ENCODE data around the gene ASTN2. TPM values are rescaled to one million over a fixed set of nuclear protein-coding genes. Genes with fewer than 3 reads are reported as not detected.
"Not testable (repeated sequence)": the region's sequence is repeated elsewhere in the genome, so short reads cannot be mapped to it uniquely, and the experiment has no call there.

Gene ASTN2
- total RNA-seq, 1 donor from 2014 or later: 13.6 TPM

DNA sequence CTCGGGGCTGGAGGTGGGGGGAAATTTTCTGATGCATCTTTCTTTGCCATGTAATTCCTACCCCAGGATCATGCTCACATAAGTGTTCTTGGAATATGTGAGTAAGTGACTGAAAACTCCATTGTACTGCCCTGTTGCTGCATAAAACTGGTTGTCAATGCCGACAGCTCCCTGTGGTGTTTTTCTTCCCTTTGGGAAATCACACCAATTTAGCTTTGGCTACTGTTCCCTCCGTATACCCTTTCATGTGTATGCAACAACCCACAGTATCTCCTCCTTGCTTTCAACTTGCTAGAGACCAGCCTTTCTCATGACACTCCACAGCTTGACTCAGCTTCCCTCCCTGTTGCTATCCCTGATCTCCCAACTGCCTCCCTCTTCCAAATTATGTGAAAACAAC, 487.1 kb downstream of the ASTN2 start:
- Histone ChIP-seq H3K4me1 (ENCODE audit: insufficient read depth, low read length) (no peaks in the 10 kb centered on the region), H3K27ac (ENCODE audit: low read depth, low read length) (no peak overlapping the region), H2AFZ (ENCODE audit: low read depth, low read length) (no peak overlapping the region), H3K4me3 (ENCODE audit: insufficient read depth, low read depth, low read length) (no peak overlapping the region), H3K9ac (ENCODE audit: low read length) (no peak overlapping the region), H3K79me2 (ENCODE audit: insufficient read depth, low read length) (no peaks in the 10 kb centered on the region), H3K9me3 (ENCODE audit: insufficient read depth, low read depth, low read length) (no peaks in the 10 kb centered on the region), H4K20me1 (ENCODE audit: insufficient read depth, low read length) (no peaks in the 10 kb centered on the region), H3K4me2 (ENCODE audit: low read length) (no peak overlapping the region), H3K27me3 (ENCODE audit: insufficient read depth, low read length) (no peaks in the 10 kb centered on the region), H3K36me3 (ENCODE audit: insufficient read depth, low read length) (no peaks in the 10 kb centered on the region)
- H3K36me3 Mint-ChIP-seq (ENCODE audit: low read depth, unreplicated experiment): no peaks in the 10 kb centered on the region
- DNase-seq (ENCODE audit: low read depth) (no peak), FAIRE-seq (no peak)
- TF ChIP-seq EZH2 (IDR thresholded peaks at IDR 0.05; ENCODE audit: insufficient read depth, low read length): no peak
- TF ChIP-seq, protein P1, sequence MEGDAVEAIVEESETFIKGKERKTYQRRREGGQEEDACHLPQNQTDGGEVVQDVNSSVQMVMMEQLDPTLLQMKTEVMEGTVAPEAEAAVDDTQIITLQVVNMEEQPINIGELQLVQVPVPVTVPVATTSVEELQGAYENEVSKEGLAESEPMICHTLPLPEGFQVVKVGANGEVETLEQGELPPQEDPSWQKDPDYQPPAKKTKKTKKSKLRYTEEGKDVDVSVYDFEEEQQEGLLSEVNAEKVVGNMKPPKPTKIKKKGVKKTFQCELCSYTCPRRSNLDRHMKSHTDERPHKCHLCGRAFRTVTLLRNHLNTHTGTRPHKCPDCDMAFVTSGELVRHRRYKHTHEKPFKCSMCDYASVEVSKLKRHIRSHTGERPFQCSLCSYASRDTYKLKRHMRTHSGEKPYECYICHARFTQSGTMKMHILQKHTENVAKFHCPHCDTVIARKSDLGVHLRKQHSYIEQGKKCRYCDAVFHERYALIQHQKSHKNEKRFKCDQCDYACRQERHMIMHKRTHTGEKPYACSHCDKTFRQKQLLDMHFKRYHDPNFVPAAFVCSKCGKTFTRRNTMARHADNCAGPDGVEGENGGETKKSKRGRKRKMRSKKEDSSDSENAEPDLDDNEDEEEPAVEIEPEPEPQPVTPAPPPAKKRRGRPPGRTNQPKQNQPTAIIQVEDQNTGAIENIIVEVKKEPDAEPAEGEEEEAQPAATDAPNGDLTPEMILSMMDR (IDR thresholded peaks at IDR 0.05; ENCODE audit: insufficient read depth, low read depth, low read length): no peak
- H3K4me3 Mint-ChIP-seq (ENCODE audit: unreplicated experiment): no peak overlapping the region
- H3K4me1 Mint-ChIP-seq (ENCODE audit: low read depth, unreplicated experiment): peaks cover 9% of the 10 kb centered on the region
- no peaks in the 10 kb centered on the region for H3K27me3 Mint-ChIP-seq (ENCODE audit: low read depth, unreplicated experiment)
- H3K27ac Mint-ChIP-seq (ENCODE audit: unreplicated experiment): no peak overlapping the region
- H3K9me3 Mint-ChIP-seq (ENCODE audit: unreplicated experiment): no peaks in the 10 kb centered on the region

DNA sequence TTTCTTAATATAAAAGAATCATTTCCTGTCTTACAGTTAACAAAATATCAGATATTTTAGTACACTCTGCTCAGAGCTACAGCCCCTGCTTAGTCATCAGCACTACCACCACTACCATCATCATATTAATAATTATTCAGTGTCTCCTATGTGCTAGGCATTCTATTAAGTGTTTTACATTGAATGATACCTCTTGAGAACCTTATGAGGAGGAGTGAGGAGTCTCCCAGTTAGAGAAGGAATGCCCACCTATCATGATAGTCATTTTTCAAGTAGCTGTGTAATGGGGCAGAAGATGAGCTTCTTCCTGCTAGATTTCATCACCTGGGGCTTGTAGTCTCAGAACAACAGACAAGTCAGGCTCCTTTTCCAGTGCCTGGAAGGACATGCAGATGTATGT, 489.7 kb downstream of the ASTN2 start:
- no peak overlapping the region for H3K27ac Mint-ChIP-seq (ENCODE audit: unreplicated experiment)

DNA sequence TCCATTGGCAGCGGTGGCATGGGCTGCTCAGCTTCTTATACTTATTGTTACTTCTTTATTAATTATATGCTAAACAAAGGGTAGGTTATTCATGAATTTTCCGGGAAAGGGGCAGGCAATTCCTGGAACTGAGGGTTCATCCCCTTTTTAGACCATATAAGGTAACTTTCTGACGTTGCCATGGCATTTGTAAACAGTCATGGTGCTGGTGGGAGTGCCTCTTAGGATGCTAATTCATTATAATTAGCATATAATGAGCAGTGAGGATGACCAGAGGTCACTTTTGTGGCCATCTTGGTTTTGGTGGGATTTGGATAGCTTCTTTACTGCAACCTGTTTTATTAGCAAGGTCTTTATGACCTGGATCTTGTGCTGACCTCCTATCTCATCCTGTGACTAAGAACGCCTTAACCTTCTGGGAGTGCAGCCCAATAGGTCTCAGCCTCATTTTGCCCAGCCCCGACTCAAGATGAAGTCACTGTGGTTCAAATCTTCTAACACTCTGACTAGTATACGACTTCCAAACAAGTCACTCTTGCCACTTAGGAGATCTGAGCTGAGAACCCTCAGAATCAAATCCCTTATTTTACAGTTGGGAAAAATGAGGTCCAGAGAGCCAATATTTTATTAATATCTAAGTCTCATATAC, 490.3 kb downstream of the ASTN2 start:
- TF ChIP-seq EZH2 (IDR thresholded peaks at IDR 0.05; ENCODE audit: insufficient read depth, low read length): no peak
- TF ChIP-seq, protein P1 (IDR thresholded peaks at IDR 0.05; ENCODE audit: insufficient read depth, low read depth, low read length): no peak
- Histone ChIP-seq H3K27ac (ENCODE audit: low read depth, low read length) (no peak overlapping the region), H3K79me2 (ENCODE audit: insufficient read depth, low read length) (no peaks in the 10 kb centered on the region), H3K4me1 (ENCODE audit: insufficient read depth, low read length) (no peaks in the 10 kb centered on the region), H3K36me3 (ENCODE audit: insufficient read depth, low read length) (no peaks in the 10 kb centered on the region), H3K4me3 (ENCODE audit: insufficient read depth, low read depth, low read length) (no peak overlapping the region), H3K9ac (ENCODE audit: low read length) (no peak overlapping the region), H2AFZ (ENCODE audit: low read depth, low read length) (no peak overlapping the region), H3K4me2 (ENCODE audit: low read length) (no peak overlapping the region), H3K9me3 (ENCODE audit: insufficient read depth, low read depth, low read length) (no peaks in the 10 kb centered on the region), H3K27me3 (ENCODE audit: insufficient read depth, low read length) (no peaks in the 10 kb centered on the region), H4K20me1 (ENCODE audit: insufficient read depth, low read length) (no peaks in the 10 kb centered on the region)
- Mint-ChIP-seq H3K36me3 (ENCODE audit: low read depth, unreplicated experiment) (no peaks in the 10 kb centered on the region), H3K27ac (ENCODE audit: unreplicated experiment) (no peak overlapping the region), H3K27me3 (ENCODE audit: low read depth, unreplicated experiment) (no peaks in the 10 kb centered on the region), H3K4me3 (ENCODE audit: unreplicated experiment) (no peak overlapping the region), H3K9me3 (ENCODE audit: unreplicated experiment) (no peaks in the 10 kb centered on the region), H3K4me1 (ENCODE audit: low read depth, unreplicated experiment) (peaks cover 9% of the 10 kb centered on the region)
- FAIRE-seq (no peak), DNase-seq (ENCODE audit: low read depth) (no peak)

More for the DNA sequence above, 489.7 kb downstream of the ASTN2 start:
- no peaks in the 10 kb centered on the region for H3K36me3 Mint-ChIP-seq (ENCODE audit: low read depth, unreplicated experiment)
- Histone ChIP-seq H3K9ac (ENCODE audit: low read length) (no peak overlapping the region), H3K4me3 (ENCODE audit: insufficient read depth, low read depth, low read length) (no peak overlapping the region), H4K20me1 (ENCODE audit: insufficient read depth, low read length) (no peaks in the 10 kb centered on the region), H3K4me2 (ENCODE audit: low read length) (no peak overlapping the region), H2AFZ (ENCODE audit: low read depth, low read length) (no peak overlapping the region), H3K27ac (ENCODE audit: low read depth, low read length) (no peak overlapping the region), H3K36me3 (ENCODE audit: insufficient read depth, low read length) (no peaks in the 10 kb centered on the region), H3K79me2 (ENCODE audit: insufficient read depth, low read length) (no peaks in the 10 kb centered on the region), H3K27me3 (ENCODE audit: insufficient read depth, low read length) (no peaks in the 10 kb centered on the region), H3K4me1 (ENCODE audit: insufficient read depth, low read length) (no peaks in the 10 kb centered on the region), H3K9me3 (ENCODE audit: insufficient read depth, low read depth, low read length) (no peaks in the 10 kb centered on the region)
- H3K9me3 Mint-ChIP-seq (ENCODE audit: unreplicated experiment): no peaks in the 10 kb centered on the region
- FAIRE-seq (no peak), DNase-seq (ENCODE audit: low read depth) (no peak)
- H3K27me3 Mint-ChIP-seq (ENCODE audit: low read depth, unreplicated experiment): no peaks in the 10 kb centered on the region
- H3K4me1 Mint-ChIP-seq (ENCODE audit: low read depth, unreplicated experiment): peaks cover 9% of the 10 kb centered on the region
- no peak overlapping the region for H3K4me3 Mint-ChIP-seq (ENCODE audit: unreplicated experiment)
- TF ChIP-seq EZH2 (IDR thresholded peaks at IDR 0.05; ENCODE audit: insufficient read depth, low read length): no peak
- TF ChIP-seq, protein P1 (IDR thresholded peaks at IDR 0.05; ENCODE audit: insufficient read depth, low read depth, low read length): no peak

DNA sequence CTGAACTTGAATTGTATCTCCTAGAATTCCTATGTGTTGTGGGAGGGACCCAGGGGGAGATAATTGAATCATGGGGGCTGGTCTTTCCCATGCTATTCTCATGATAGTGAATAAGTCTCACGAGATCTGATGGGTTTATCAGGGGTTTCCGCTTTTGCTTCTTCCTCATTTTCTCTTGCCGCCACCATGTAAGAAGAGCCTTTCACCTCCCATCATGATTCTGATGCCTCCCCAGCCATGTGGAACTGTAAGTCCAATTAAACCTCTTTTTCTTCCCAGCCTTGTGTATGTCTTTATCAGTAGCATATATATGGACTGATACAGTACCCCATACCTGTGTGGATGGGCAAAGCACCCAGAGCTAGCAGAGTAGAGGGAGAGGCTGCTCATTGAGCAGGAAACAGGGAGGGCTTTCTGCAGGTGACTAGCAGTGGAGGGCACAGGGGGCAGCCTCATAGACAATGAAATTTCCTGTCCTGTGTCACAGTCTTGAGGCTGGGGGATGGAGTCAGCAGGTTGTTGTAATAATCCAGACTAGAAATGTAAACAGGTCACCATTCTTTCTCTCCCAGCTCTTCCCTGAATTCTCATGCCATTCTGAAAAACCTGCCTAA, 496.9 kb downstream of the ASTN2 start:
- H4K20me1 ChIP-seq (ENCODE audit: insufficient read depth, low read length); H3K9me3 Mint-ChIP-seq (ENCODE audit: unreplicated experiment): not testable (repeated sequence)

More for the DNA sequence above, 496.9 kb downstream of the ASTN2 start:
- not testable (repeated sequence) for H3K4me3 ChIP-seq (ENCODE audit: insufficient read depth, low read depth, low read length); H3K4me1 Mint-ChIP-seq (ENCODE audit: low read depth, unreplicated experiment); H3K4me3 Mint-ChIP-seq (ENCODE audit: unreplicated experiment); DNase-seq (ENCODE audit: low read depth); H3K27ac ChIP-seq (ENCODE audit: low read depth, low read length); H3K36me3 Mint-ChIP-seq (ENCODE audit: low read depth, unreplicated experiment); FAIRE-seq; H3K27ac Mint-ChIP-seq (ENCODE audit: unreplicated experiment); H3K9me3 ChIP-seq (ENCODE audit: insufficient read depth, low read depth, low read length); H3K27me3 Mint-ChIP-seq (ENCODE audit: low read depth, unreplicated experiment); H3K79me2 ChIP-seq (ENCODE audit: insufficient read depth, low read length); H3K27me3 ChIP-seq (ENCODE audit: insufficient read depth, low read length); H3K4me1 ChIP-seq (ENCODE audit: insufficient read depth, low read length); H3K36me3 ChIP-seq (ENCODE audit: insufficient read depth, low read length); H3K4me2 ChIP-seq (ENCODE audit: low read length); H2AFZ ChIP-seq (ENCODE audit: low read depth, low read length); H3K9ac ChIP-seq (ENCODE audit: low read length)
